Nephron (organoid): ENCODE measurements around the gene STK32C.

ENCODE experiments used
- H3K27ac Mint-ChIP-seq, 3 experiments: 2 replicates each; pipeline ENCODE4 v1.8.0; 2020; ENCODE audit warnings: mixed read lengths in 3 of 3, mild to moderate bottlenecking in 2 of 3, moderate library complexity in 1 of 3
- H3K27me3 Mint-ChIP-seq: 2 replicates; pipeline ENCODE4 v1.8.0; 2021; ENCODE audit warnings: low read depth, mild to moderate bottlenecking, moderate library complexity, mixed read lengths
- H3K36me3 Mint-ChIP-seq: 2 replicates; pipeline ENCODE4 v1.8.0; 2020; ENCODE audit warnings: low read depth, mixed read lengths
- H3K4me1 Mint-ChIP-seq: 2 replicates; pipeline ENCODE4 v1.8.0; 2020; ENCODE audit warnings: mixed read lengths
- H3K4me3 Mint-ChIP-seq, 3 experiments: 2 replicates each; pipeline ENCODE4 v1.8.0; 2020; ENCODE audit warnings: mild to moderate bottlenecking in 3 of 3, mixed read lengths in 3 of 3, moderate library complexity in 2 of 3
- H3K9me3 Mint-ChIP-seq: 2 replicates; pipeline ENCODE4 v1.8.0; 2020; ENCODE audit warnings: mixed read lengths
- TF ChIP-seq, protein P1 (sequence below), 3 experiments: fragments of 200-600 bp; sonication (generic); IDR thresholded peaks; one replicate each; pipeline ENCODE4 v1.5.0; 2021; ENCODE audit warnings: antibody characterized with exemption in 3 of 3; ENCODE audit not compliant: unreplicated experiment in 3 of 3

The STK32C gene

DNA sequence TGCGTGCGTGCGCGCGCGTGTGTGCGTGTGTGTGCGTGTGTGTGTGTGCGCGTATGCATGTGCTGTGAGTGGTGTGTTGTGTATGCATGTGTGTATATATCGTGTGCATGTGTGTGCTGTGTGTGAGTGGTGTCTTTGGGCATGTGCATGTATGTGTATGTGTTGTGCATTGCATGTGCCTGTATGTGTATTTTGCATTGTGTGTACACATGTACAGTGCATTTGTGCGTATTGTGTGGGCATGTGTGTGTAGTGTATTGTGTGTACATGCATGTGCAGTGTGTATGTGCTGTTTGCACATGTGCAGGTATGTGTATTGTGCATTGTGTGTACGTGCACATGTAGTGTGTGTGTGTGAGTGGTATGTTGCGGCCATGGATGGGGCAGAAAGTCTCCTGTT, 127.0 kb downstream of the STK32C start:
- H3K27me3 Mint-ChIP-seq: peaks cover 73% of the 10 kb centered on the region
- no peak overlapping the region for H3K27ac Mint-ChIP-seq
- H3K4me3 Mint-ChIP-seq: peak overlapping the region in 1 of 3 experiments; percentile 9
- H3K4me1 Mint-ChIP-seq: peaks cover 26% of the 10 kb centered on the region
- H3K9me3 Mint-ChIP-seq: peaks cover 2% of the 10 kb centered on the region
- TF ChIP-seq, protein P1, sequence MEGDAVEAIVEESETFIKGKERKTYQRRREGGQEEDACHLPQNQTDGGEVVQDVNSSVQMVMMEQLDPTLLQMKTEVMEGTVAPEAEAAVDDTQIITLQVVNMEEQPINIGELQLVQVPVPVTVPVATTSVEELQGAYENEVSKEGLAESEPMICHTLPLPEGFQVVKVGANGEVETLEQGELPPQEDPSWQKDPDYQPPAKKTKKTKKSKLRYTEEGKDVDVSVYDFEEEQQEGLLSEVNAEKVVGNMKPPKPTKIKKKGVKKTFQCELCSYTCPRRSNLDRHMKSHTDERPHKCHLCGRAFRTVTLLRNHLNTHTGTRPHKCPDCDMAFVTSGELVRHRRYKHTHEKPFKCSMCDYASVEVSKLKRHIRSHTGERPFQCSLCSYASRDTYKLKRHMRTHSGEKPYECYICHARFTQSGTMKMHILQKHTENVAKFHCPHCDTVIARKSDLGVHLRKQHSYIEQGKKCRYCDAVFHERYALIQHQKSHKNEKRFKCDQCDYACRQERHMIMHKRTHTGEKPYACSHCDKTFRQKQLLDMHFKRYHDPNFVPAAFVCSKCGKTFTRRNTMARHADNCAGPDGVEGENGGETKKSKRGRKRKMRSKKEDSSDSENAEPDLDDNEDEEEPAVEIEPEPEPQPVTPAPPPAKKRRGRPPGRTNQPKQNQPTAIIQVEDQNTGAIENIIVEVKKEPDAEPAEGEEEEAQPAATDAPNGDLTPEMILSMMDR (IDR thresholded peaks at IDR 0.05; ENCODE audit: unreplicated experiment in 3 of 3): no peak
- H3K36me3 Mint-ChIP-seq: no peaks in the 10 kb centered on the region

DNA sequence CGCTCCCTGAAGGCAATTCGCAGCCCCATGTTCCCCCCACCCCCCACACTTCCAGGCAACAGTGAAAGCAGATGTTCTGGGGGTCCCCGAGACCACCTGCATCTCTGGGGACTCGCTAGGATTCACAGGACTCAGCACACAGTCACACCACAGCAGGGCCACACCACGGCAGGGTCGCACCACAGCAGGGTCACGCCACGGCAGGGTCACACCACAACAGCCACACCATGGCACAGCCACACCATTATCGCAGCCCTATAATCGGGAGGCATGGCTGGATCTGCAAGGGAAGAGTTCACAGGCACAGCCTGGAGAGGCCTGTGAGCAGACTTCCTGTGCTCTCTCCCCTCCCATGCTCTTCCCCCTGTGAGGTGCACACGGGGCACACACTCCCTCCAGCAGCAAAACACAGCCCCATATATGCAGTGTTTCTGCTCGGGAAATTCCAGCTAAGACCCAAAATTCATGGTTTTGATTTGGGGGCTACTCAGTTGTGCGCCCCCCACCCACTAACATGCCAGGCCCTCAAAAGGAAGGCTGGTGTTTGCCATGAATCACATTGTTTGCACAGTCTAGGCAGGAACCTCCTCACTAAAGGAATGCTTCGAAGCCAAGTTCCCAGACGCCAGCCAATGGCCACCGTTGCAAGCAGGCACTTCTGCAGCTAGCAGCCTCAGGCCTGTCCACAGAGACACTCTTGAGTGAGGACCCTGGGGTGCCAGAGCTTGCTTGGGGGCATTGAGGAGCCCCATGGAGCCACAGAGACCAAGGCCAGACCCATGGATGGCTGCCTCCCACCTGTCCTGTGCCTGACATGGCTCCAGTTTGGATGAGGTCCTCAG, 128.0 kb downstream of the STK32C start:
- Mint-ChIP-seq H3K27ac (no peak overlapping the region), H3K4me3 (no peak overlapping the region), H3K4me1 (peaks cover 26% of the 10 kb centered on the region), H3K27me3 (peaks cover 75% of the 10 kb centered on the region), H3K36me3 (no peaks in the 10 kb centered on the region), H3K9me3 (peaks cover 10% of the 10 kb centered on the region)
- TF ChIP-seq, protein P1 (IDR thresholded peaks at IDR 0.05; ENCODE audit: unreplicated experiment in 3 of 3): no peak

DNA sequence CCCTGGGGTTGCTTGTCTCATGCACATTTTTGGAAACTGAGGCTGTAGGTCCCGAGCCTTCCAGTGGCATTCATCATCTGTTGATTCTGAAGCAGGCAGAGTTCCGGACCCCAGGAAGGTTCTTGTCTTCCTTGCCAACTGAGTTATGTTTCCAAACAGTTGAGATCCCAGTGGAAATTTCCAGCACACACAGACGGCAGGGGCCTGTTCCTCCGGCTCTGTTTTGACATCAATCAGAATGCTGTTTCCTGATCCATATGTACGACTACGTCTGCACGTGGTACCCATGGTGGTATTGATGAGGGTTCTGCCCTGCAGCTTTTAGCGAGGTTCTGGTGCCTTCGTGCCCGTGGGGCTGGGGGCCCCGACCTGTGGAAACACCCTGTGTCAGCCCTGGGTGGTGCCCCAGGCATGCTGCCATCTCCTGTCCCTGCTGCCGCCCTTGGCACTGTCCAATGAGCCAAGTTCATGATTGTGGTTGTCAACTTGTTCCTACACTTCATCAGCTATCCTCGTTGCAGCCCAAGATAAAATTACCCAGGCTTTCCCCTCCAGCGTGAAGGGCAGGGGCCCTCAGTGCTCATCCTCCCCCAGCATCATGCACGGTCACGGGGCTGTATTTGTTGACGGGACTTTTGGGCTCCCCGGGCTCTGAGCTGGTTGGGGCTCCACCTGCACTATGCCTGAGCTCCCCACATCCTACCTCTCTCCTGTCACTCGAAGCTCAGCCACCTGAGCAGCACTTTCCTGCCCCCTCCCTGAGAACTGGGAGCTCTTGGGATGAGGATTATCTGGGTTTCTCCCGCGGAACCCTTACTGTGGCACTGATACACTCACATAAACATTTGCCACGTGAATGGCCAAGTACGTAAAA, 128.8 kb downstream of the STK32C start:
- H3K36me3 Mint-ChIP-seq: no peaks in the 10 kb centered on the region
- TF ChIP-seq, protein P1 (IDR thresholded peaks at IDR 0.05; ENCODE audit: unreplicated experiment in 3 of 3): no peak

DNA sequence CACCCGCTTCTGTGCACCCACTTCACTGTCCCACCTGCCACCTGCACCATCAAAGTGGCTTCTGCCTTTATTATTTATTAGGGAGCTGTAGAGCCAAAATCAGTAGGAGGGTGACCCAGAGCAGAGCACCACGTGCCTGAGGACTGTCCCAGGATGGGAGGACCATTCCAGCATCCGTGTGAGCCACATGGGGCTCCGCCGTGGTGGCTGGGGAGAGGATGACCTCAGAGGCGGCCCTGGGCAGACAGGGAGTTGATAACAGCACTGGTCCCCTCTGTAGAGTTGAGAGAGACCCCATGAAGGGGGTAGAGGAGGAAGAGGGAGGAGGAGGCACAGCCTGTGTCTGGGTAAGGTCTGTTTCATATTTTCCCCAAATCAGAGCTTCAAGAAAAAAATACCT, 129.7 kb downstream of the STK32C start:
- Mint-ChIP-seq H3K9me3 (peaks cover 19% of the 10 kb centered on the region), H3K27me3 (peaks cover 70% of the 10 kb centered on the region), H3K27ac (no peak overlapping the region), H3K4me1 (peaks cover 24% of the 10 kb centered on the region), H3K4me3 (no peak overlapping the region), H3K36me3 (no peaks in the 10 kb centered on the region)
- TF ChIP-seq, protein P1 (IDR thresholded peaks at IDR 0.05; ENCODE audit: unreplicated experiment in 3 of 3): no peak

More for the DNA sequence above, 128.8 kb downstream of the STK32C start:
- peaks cover 71% of the 10 kb centered on the region for H3K27me3 Mint-ChIP-seq
- no peak overlapping the region for H3K27ac Mint-ChIP-seq
- H3K9me3 Mint-ChIP-seq: peaks cover 14% of the 10 kb centered on the region
- H3K4me1 Mint-ChIP-seq: peaks cover 26% of the 10 kb centered on the region
- H3K4me3 Mint-ChIP-seq: no peak overlapping the region

- no peak overlapping the region for H3K4me3 Mint-ChIP-seq
- H3K36me3 Mint-ChIP-seq: no peaks in the 10 kb centered on the region
- H3K27ac Mint-ChIP-seq: no peak overlapping the region
- H3K4me1 Mint-ChIP-seq: peaks cover 20% of the 10 kb centered on the region
- TF ChIP-seq, protein P1 (IDR thresholded peaks at IDR 0.05; ENCODE audit: unreplicated experiment in 3 of 3): peak in 1 of 3 experiments; percentile 8
- peaks cover 19% of the 10 kb centered on the region for H3K9me3 Mint-ChIP-seq
- H3K27me3 Mint-ChIP-seq: peaks cover 69% of the 10 kb centered on the region
These were observed 130.9 kb downstream of the STK32C start for GRCh38 chr10:132176623-132177500.
